ENCODE results near the gene IL1RAPL2. TPM values are rescaled to one million over a fixed set of nuclear protein-coding genes. Genes with fewer than 3 reads are reported as not detected.

IL1RAPL2 gene
- polyA plus RNA-seq, 1 donor from 2014 or later: not detected

GRCh38 chrX:105313596-105313995 is 747.6 kb downstream of the IL1RAPL2 start:
- Mint-ChIP-seq H3K27me3 (no peaks in the 10 kb centered on the region), H3K9me3 (peaks cover 0 to 4% (median 0%) of the 10 kb centered on the region in 3 donors), H3K4me1 (no peaks in the 10 kb centered on the region), H3K4me3 (no peak overlapping the region), H3K36me3 (no peaks in the 10 kb centered on the region), H3K27ac (no peak overlapping the region)

- Mint-ChIP-seq H3K36me3 (no peaks in the 10 kb centered on the region), H3K27me3 (no peaks in the 10 kb centered on the region), H3K9me3 (peaks cover 0 to 4% (median 0%) of the 10 kb centered on the region in 3 donors), H3K4me3 (no peak overlapping the region), H3K27ac (no peak overlapping the region), H3K4me1 (no peaks in the 10 kb centered on the region)
These were observed 748.5 kb downstream of the IL1RAPL2 start for GRCh38 chrX:105314458-105314857.

GRCh38 chrX:105315248-105315647 is 749.2 kb downstream of the IL1RAPL2 start:
- Mint-ChIP-seq H3K9me3 (peaks cover 0 to 4% (median 0%) of the 10 kb centered on the region in 3 donors), H3K4me1 (no peaks in the 10 kb centered on the region), H3K27me3 (no peaks in the 10 kb centered on the region), H3K27ac (no peak overlapping the region), H3K4me3 (no peak overlapping the region), H3K36me3 (no peaks in the 10 kb centered on the region)

GRCh38 chrX:105317117-105317516 is 751.1 kb downstream of the IL1RAPL2 start:
- Mint-ChIP-seq H3K36me3 (no peaks in the 10 kb centered on the region), H3K9me3 (peaks cover 0 to 4% (median 0%) of the 10 kb centered on the region in 3 donors), H3K4me1 (no peaks in the 10 kb centered on the region), H3K27ac (no peak overlapping the region), H3K27me3 (no peaks in the 10 kb centered on the region), H3K4me3 (no peak overlapping the region)

- H3K27me3 Mint-ChIP-seq: no peaks in the 10 kb centered on the region
- H3K36me3 Mint-ChIP-seq: no peaks in the 10 kb centered on the region
- no peaks in the 10 kb centered on the region for H3K4me1 Mint-ChIP-seq
- peaks cover 3 to 4% (median 3%) of the 10 kb centered on the region in 3 donors for H3K9me3 Mint-ChIP-seq
- no peak overlapping the region for H3K27ac Mint-ChIP-seq
- no peak overlapping the region for H3K4me3 Mint-ChIP-seq
These were observed 757.9 kb downstream of the IL1RAPL2 start for GRCh38 chrX:105323928-105324327.

GRCh38 chrX:105328773-105329172 is 762.8 kb downstream of the IL1RAPL2 start:
- Mint-ChIP-seq H3K9me3 (peaks cover 3 to 4% (median 3%) of the 10 kb centered on the region in 3 donors), H3K27me3 (no peaks in the 10 kb centered on the region), H3K4me3 (no peak overlapping the region), H3K36me3 (no peaks in the 10 kb centered on the region), H3K4me1 (no peaks in the 10 kb centered on the region), H3K27ac (no peak overlapping the region)

- Mint-ChIP-seq H3K4me1 (no peaks in the 10 kb centered on the region), H3K36me3 (no peaks in the 10 kb centered on the region), H3K9me3 (peaks cover 0 to 5% (median 0%) of the 10 kb centered on the region in 3 donors), H3K4me3 (no peak overlapping the region), H3K27me3 (no peaks in the 10 kb centered on the region), H3K27ac (no peak overlapping the region)
These were observed 765.2 kb downstream of the IL1RAPL2 start for GRCh38 chrX:105331244-105331643.

GRCh38 chrX:105347373-105347772 is 781.4 kb downstream of the IL1RAPL2 start:
- Mint-ChIP-seq H3K4me1 (no peaks in the 10 kb centered on the region), H3K9me3 (peaks cover 2 to 10% (median 5%) of the 10 kb centered on the region in 3 donors)

GRCh38 chrX:105349476-105349875 is 783.5 kb downstream of the IL1RAPL2 start:
- Mint-ChIP-seq H3K9me3 (peaks cover 2 to 10% (median 5%) of the 10 kb centered on the region in 3 donors), H3K4me3 (no peak overlapping the region), H3K4me1 (no peaks in the 10 kb centered on the region), H3K27me3 (no peaks in the 10 kb centered on the region), H3K36me3 (no peaks in the 10 kb centered on the region), H3K27ac (no peak overlapping the region)

More at GRCh38 chrX:105347373-105347772, 781.4 kb downstream of the IL1RAPL2 start:
- Mint-ChIP-seq H3K4me3 (no peak overlapping the region), H3K36me3 (no peaks in the 10 kb centered on the region), H3K27ac (no peak overlapping the region), H3K27me3 (no peaks in the 10 kb centered on the region)

- H3K4me3 Mint-ChIP-seq: no peak overlapping the region
- no peaks in the 10 kb centered on the region for H3K36me3 Mint-ChIP-seq
- no peak overlapping the region for H3K27ac Mint-ChIP-seq
- peaks cover 0 to 5% (median 2%) of the 10 kb centered on the region in 3 donors for H3K9me3 Mint-ChIP-seq
- peaks cover 0 to 2% (median 0%) of the 10 kb centered on the region in 3 donors for H3K4me1 Mint-ChIP-seq
- no peaks in the 10 kb centered on the region for H3K27me3 Mint-ChIP-seq
These were observed 809.8 kb downstream of the IL1RAPL2 start for GRCh38 chrX:105375816-105376215.

- Mint-ChIP-seq H3K9me3 (peaks cover 2 to 10% (median 4%) of the 10 kb centered on the region in 3 donors), H3K4me1 (no peaks in the 10 kb centered on the region), H3K36me3 (no peaks in the 10 kb centered on the region), H3K27ac (peak overlapping the region in 1 of 3 donors; percentile 37), H3K4me3 (no peak overlapping the region), H3K27me3 (peaks cover 2% of the 10 kb centered on the region)
These were observed 858.7 kb downstream of the IL1RAPL2 start for GRCh38 chrX:105424729-105425128.

- Mint-ChIP-seq H3K4me3 (no peak overlapping the region), H3K27me3 (no peaks in the 10 kb centered on the region), H3K27ac (no peak overlapping the region)
These were observed 885.4 kb downstream of the IL1RAPL2 start for GRCh38 chrX:105451401-105451800.

GRCh38 chrX:105458846-105459245 is 892.8 kb downstream of the IL1RAPL2 start:
- no peaks in the 10 kb centered on the region for H3K4me1 Mint-ChIP-seq
- H3K9me3 Mint-ChIP-seq: peaks cover 0 to 2% (median 0%) of the 10 kb centered on the region in 3 donors
- no peaks in the 10 kb centered on the region for H3K27me3 Mint-ChIP-seq
- H3K27ac Mint-ChIP-seq: no peak overlapping the region
- no peak overlapping the region for H3K4me3 Mint-ChIP-seq
- no peaks in the 10 kb centered on the region for H3K36me3 Mint-ChIP-seq

More at GRCh38 chrX:105451401-105451800, 885.4 kb downstream of the IL1RAPL2 start:
- Mint-ChIP-seq H3K9me3 (peaks cover 0 to 5% (median 1%) of the 10 kb centered on the region in 3 donors), H3K4me1 (no peaks in the 10 kb centered on the region), H3K36me3 (no peaks in the 10 kb centered on the region)

- peaks cover 0 to 2% (median 0%) of the 10 kb centered on the region in 3 donors for H3K9me3 Mint-ChIP-seq
- H3K36me3 Mint-ChIP-seq: no peaks in the 10 kb centered on the region
- H3K27ac Mint-ChIP-seq: no peak overlapping the region
- H3K4me3 Mint-ChIP-seq: no peak overlapping the region
- H3K4me1 Mint-ChIP-seq: no peaks in the 10 kb centered on the region
- no peaks in the 10 kb centered on the region for H3K27me3 Mint-ChIP-seq
These were observed 894.4 kb downstream of the IL1RAPL2 start for GRCh38 chrX:105460376-105460775.

GRCh38 chrX:105461016-105461415 is 895.0 kb downstream of the IL1RAPL2 start:
- H3K4me3 Mint-ChIP-seq: no peak overlapping the region
- H3K4me1 Mint-ChIP-seq: no peaks in the 10 kb centered on the region
- no peaks in the 10 kb centered on the region for H3K27me3 Mint-ChIP-seq
- H3K9me3 Mint-ChIP-seq: peaks cover 0 to 2% (median 0%) of the 10 kb centered on the region in 3 donors
- no peak overlapping the region for H3K27ac Mint-ChIP-seq
- no peaks in the 10 kb centered on the region for H3K36me3 Mint-ChIP-seq

- Mint-ChIP-seq H3K9me3 (no peaks in the 10 kb centered on the region), H3K4me3 (no peak overlapping the region), H3K27ac (no peak overlapping the region), H3K27me3 (no peaks in the 10 kb centered on the region), H3K4me1 (no peaks in the 10 kb centered on the region), H3K36me3 (no peaks in the 10 kb centered on the region)
These were observed 896.2 kb downstream of the IL1RAPL2 start for GRCh38 chrX:105462186-105462585.

All from IgD-negative memory B cell (primary cell).